Activated CD8-positive, alpha-beta memory T cell treated with anti-CD3 and anti-CD28 coated beads for 36 hours (primary cell): ENCODE results near the gene SLC7A4. TPM values are rescaled to one million over a fixed set of nuclear protein-coding genes. Genes with fewer than 3 reads are reported as not detected.

Source experiments
- CTCF ChIA-PET: fragments of 350-600 bp; sonication (Branson Sonifier 250); formaldehyde crosslinking; loops from one replicate; lab custom pipeline; 2021; ENCODE audit warnings: antibody characterized with exemption; lab: Charles Lee
- POLR2A ChIA-PET: fragments of 350-600 bp; sonication (Branson Sonifier 250); formaldehyde crosslinking; loops from one replicate; lab custom pipeline; 2021; ENCODE audit warnings: antibody characterized with exemption; lab: Charles Lee
- total RNA-seq, 2 experiments: library from RNA; stranded (reverse); gene quantifications; one replicate each; pipeline ENCODE4 v1.2.3, GENCODE V29; 2021

Gene SLC7A4
- total RNA-seq, 2 experiments from 2014 or later: 0.19 to 0.61 TPM

DNA sequence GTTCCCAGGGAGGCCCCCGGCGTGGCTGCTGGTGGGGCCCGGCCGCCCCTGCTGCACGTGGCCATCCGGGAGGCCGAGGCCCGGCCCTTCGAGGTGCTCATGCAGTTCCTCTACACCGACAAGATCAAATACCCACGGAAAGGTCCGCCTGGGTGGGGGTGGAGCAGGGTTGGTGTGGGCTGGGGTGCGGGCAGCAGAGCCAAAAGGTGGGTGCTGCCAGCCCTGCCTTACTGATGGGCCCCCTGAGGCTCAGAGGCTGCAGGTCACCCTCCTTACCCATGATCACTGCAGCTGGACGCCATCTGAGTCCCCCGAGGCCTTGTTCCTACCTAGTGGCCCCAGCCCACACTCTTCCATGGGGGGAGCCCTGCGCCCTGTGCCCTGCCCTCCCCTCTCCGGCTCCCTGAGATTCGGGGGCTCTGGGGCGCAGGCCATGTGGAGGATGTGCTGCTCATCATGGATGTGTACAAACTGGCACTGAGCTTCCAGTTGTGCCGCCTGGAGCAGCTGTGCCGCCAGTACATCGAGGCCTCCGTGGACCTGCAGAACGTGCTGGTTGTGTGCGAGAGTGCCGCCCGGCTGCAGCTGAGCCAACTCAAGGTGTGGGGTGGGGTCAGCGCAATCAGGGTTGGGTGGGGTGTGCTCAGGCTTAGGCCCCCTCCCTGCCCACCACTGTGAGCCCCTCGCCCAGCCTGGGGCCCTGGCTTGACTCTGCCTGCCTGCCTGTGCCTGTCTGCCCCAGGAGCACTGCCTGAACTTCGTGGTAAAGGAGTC lies 38.0 kb downstream of the SLC7A4 start:
- ChIA-PET POLR2A (interaction anchor here (1.3 kb wide), 1 partner anchor 12 kb away, joined by 4 read pairs; the partner anchor contains the start of gene LZTR1), CTCF (no interaction called here)

DNA sequence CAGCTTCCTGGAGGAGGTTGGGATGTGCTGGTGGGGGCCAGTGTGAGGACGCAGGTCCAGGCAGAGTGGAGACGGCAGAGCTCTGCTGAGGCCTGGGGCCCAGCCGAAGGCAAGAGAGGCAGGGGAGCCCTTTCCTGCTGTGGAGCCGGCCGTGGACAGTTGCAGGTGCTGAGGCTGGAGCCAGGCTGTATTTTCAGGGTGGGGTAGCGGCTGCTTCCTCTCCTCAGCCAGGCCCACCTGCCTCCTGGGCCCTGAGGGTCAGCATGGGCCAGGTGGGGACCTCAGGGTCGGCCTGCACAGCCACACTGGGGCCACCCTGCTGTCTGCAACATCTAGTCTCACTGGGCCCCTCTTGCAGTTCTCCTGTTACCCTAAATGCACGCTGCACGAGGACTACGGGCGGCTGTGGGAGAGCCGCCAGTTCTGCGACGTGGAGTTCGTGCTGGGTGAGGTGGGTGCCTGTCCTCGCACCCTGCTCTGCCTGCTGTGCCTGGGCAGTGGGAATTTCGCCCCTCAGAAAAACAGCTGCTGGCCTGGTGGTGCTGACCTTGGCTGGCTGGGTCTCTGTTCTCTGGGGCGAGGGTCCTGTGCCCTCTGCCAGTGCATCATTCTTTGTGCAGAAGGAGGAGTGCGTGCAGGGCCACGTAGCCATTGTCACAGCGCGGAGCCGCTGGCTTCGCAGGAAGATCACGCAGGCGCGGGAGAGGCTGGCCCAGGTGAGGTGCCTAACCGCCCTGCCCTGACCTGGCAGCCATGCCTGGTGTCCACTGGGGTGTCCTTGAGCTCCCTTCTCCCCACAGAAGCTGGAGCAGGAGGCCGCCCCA lies 38.8 kb downstream of the SLC7A4 start:
- CTCF ChIA-PET: no interaction called here
- POLR2A ChIA-PET: interaction anchor here (1.3 kb wide), 1 partner anchor 11 kb away, joined by 4 read pairs; the partner anchor contains the start of gene LZTR1

GRCh38 chr22:20992456-20993303 lies 39.7 kb downstream of the SLC7A4 start:
- ChIA-PET POLR2A (no interaction called here), CTCF (interaction anchor here (1.3 kb wide), 1 partner anchor 17 kb away, joined by 7 read pairs; no protein-coding TSS in a partner anchor)

DNA sequence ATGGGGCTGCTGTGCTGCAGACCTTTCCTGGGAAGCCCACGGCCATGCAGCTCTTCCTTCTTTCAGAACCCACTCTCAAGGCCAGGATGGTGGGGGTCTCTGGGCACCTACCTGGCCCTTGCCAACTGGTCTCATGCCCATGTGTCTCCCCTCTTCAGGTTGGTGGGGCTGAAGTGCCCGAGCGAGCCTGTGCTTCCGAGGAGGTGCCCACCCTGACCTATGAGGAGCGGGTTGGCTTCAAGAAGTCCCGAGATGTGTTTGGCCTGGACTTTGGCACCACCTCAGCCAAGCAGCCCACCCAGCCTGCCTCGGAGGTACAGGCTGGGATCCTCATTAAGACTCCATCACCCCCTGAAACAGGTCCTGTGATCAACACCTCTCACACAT lies 40.3 kb downstream of the SLC7A4 start:
- CTCF ChIA-PET: interaction anchor here (1.3 kb wide), 1 partner anchor 16 kb away, joined by 7 read pairs; no protein-coding TSS in a partner anchor
- POLR2A ChIA-PET: no interaction called here

DNA sequence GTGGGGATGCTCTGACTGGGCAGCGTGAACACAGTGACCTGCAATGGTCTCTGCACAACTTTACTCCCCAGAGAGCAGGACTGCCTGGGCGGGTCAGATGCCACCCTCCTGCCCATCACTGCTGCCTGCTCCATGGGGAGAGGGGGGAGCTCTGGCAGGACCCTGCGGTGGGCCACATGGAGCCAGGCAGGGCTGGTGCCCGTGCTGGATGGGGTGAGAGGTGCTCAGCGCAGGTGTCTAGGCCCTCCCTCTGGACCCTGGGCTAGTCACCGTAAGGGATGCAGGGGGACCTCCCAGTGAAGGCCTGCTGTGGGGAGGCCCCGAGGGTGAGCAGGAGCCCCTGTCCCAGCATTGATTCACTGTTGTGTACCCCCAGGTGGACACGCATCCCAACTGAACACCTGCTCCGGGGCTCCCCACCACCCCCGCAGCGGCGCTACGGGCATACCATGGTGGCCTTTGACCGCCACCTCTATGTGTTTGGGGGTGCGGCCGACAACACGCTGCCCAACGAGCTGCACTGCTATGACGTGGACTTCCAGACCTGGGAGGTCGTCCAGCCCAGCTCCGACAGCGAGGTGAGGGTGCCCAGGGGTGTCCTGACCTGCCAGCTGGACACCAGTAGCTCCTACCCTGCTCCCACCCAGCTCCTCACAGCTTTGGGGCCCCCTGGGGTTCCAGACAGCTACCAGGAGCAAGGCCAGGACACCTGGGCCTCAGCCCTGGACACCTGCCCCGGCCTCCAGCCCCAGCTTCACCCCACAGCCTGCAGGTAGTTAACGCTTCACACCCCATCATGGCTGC lies 40.9 kb downstream of the SLC7A4 start:
- CTCF ChIA-PET: interaction anchor here (1.3 kb wide), 1 partner anchor 16 kb away, joined by 7 read pairs; no protein-coding TSS in a partner anchor
- POLR2A ChIA-PET: interaction anchor here (1.3 kb wide), 1 partner anchor 8 kb away, joined by 11 read pairs; no protein-coding TSS in a partner anchor

- POLR2A ChIA-PET: interaction anchor here (1.3 kb wide), 1 partner anchor 9 kb away, joined by 11 read pairs; no protein-coding TSS in a partner anchor
Observed at GRCh38 chr22:20990184-20991180, 41.9 kb downstream of the SLC7A4 start.

DNA sequence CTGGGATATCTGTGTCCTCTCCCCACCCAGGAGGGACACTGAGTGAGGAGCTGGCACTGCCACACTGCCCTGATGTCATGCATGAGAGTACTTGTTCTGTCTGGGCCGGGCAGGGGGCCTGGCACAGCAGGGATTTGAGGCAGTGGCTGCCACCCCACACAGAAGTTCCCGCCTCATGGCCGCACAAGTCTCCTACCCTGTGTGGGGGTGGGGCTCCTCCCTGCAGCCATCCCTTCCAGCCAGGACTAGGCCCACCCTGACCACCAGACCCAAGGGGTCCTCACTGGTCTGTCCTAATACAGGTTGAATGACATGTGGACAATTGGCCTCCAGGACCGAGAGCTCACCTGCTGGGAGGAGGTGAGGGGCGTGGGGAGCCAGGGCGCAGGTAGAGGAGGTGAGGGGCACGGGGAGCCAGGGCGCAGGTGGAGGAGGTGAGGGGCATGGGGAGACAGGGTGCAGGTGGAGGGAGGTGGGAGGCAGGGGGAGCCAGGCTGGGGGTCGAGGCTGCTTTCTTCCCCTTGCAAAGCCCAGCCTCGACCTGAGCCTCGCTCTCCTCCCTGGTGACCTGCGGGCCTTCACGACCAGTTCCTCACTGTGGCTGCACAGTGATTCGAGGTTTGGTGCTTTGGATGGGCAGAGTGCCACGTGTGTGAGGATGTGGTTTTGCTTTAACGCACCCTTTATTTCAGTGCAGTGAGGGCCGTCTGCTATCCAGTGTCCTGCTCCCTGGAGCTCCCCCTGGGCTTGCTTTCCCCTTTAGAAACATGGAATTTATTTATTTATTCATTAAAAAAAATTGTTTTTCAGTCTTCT lies 42.8 kb downstream of the SLC7A4 start:
- ChIA-PET POLR2A (interaction anchor here (1.3 kb wide), 1 partner anchor 10 kb away, joined by 11 read pairs; no protein-coding TSS in a partner anchor), CTCF (interaction anchor here (1.0 kb wide), 1 partner anchor 130 kb away, joined by 6 read pairs; the partner anchor contains the start of gene SNAP29)

More at GRCh38 chr22:20990184-20991180, 41.9 kb downstream of the SLC7A4 start:
- CTCF ChIA-PET: no interaction called here

- ChIA-PET POLR2A (no interaction called here), CTCF (interaction anchor here (1.0 kb wide), 1 partner anchor 129 kb away, joined by 6 read pairs; the partner anchor contains the start of gene SNAP29)
Observed at GRCh38 chr22:20988573-20989322, 43.6 kb downstream of the SLC7A4 start.

DNA sequence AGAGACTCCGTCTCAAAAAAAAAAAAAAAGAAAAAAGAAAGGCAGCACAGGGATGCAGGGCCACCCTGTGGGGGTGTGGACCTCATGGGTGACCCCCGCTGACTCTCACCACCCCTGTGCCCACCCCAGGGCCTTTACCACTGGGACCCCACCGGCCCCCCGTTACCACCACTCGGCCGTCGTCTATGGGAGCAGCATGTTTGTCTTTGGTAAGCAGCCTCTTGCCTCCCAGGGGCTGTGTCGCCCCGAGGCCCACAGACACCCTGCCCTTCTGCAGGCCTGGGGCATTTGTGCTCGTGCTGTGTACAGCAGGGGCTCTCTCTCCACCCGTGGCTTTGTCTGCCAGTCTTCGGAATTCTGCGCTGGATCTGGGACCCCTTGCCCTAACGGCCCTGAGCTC lies 45.0 kb downstream of the SLC7A4 start:
- CTCF ChIA-PET: no interaction called here
- POLR2A ChIA-PET: interaction anchor here (0.6 kb wide), 1 partner anchor 17 kb away, joined by 3 read pairs; no protein-coding TSS in a partner anchor

- ChIA-PET POLR2A (no interaction called here), CTCF (interaction anchor here (0.6 kb wide), 1 partner anchor 182 kb away, joined by 3 read pairs; no protein-coding TSS in a partner anchor)
Observed at GRCh38 chr22:20986365-20986764, 46.0 kb downstream of the SLC7A4 start.

DNA sequence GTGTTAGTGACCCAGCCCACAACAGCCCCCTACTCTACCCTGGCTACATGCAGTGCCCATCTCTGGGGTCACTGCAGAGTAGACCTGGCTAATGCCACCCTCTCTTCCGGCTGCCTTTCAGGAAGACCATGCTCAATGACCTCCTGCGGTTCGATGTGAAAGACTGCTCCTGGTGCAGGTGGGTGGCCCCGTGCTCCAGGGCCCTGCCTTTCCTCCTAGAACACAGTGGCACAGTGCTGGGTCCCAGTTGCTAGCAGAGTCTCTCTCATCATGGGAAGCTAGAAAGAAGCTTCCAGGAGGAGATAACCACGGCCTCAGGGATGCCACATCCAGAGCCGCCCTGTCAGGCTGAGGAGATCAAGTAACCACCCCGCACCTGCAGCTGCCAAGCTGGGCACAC lies 46.6 kb downstream of the SLC7A4 start:
- ChIA-PET POLR2A (no interaction called here), CTCF (interaction anchor here (0.6 kb wide), 1 partner anchor 182 kb away, joined by 3 read pairs; no protein-coding TSS in a partner anchor)

GRCh38 chr22:20983081-20983771 lies 49.1 kb downstream of the SLC7A4 start:
- CTCF ChIA-PET: no interaction called here
- POLR2A ChIA-PET: interaction anchor here (1.4 to 2.9 kb wide), 3 partner anchors 11 to 20 kb away, joined by 4 to 23 read pairs (median 21); partner anchors contain the start of gene THAP7

GRCh38 chr22:20982563-20982882 lies 49.8 kb downstream of the SLC7A4 start:
- CTCF ChIA-PET: interaction anchor here (1.1 to 1.2 kb wide), 2 partner anchors 17 to 119 kb away, joined by 3 read pairs; no protein-coding TSS in a partner anchor
- POLR2A ChIA-PET: interaction anchor here (0.6 to 2.9 kb wide), 6 partner anchors 10 to 123 kb away, joined by 3 to 23 read pairs (median 4); partner anchors contain the start of genes CRKL and THAP7
